Esophagus squamous epithelium (tissue), 5 donors: ENCODE measurements around the gene CRADD. TPM values are rescaled to one million over a fixed set of nuclear protein-coding genes. Genes with fewer than 3 reads are reported as not detected.

Source experiments
- DNase-seq: peaks from one replicate; lab custom pipeline; 2025; lab: John Stamatoyannopoulos, UW
- H3K27ac ChIP-seq, 4 donors: fragments of 200-600 bp; sonication (generic); one replicate each; pipeline ENCODE4 v1.5.1; 2016 to 2019; ENCODE audit warnings: mild to moderate bottlenecking in 1 of 4
- H3K27me3 ChIP-seq, 4 donors: fragments of 200-600 bp; sonication (generic); 1 replicate in 3 of 4; 2 replicates in 1 of 4; pipeline versions ENCODE4 v1.5.1 to v1.6.0; 2017 to 2021; ENCODE audit warnings: antibody characterized with exemption in 1 of 4
- H3K36me3 ChIP-seq, 3 donors: fragments of 200-600 bp; sonication (generic); one replicate each; pipeline ENCODE4 v1.5.1; 2016 to 2019
- H3K4me1 ChIP-seq, 3 donors: fragments of 200-600 bp; sonication (generic); one replicate each; pipeline ENCODE4 v1.5.1; 2017 to 2019
- H3K4me3 ChIP-seq, 4 donors: fragments of 200-600 bp; sonication (generic); 1 replicate in 3 of 4; 2 replicates in 1 of 4; pipeline ENCODE4 v1.5.1; 2016 to 2019; ENCODE audit warnings: mild to moderate bottlenecking in 2 of 4, moderate library complexity in 1 of 4
- H3K9me3 ChIP-seq, 3 donors: fragments of 200-600 bp; sonication (generic); one replicate each; pipeline ENCODE4 v1.5.1; 2016 to 2019
- CTCF ChIP-seq, 6 experiments: fragments of 450-650 bp in 4 of 6; fragments of 200-600 bp in 2 of 6; sonication (generic) in 2 of 6; IDR thresholded peaks; one replicate each; pipeline ENCODE4 v1.5.1; 2016 to 2019; ENCODE audit warnings: antibody characterized with exemption in 6 of 6, mild to moderate bottlenecking in 4 of 6, moderate library complexity in 4 of 6
- POLR2A ChIP-seq, 4 donors: fragments of 450-650 bp; IDR thresholded peaks; one replicate each; pipeline ENCODE4 v1.6.1; 2017; ENCODE audit warnings: antibody characterized with exemption in 4 of 4, mild to moderate bottlenecking in 4 of 4, moderate library complexity in 3 of 4
- WGBS, 2 donors: methylation state at CpG; one replicate each; pipeline ENCODE4 v1.1.5; 2018; 5-methylcytosine and 5-hydroxymethylcytosine counted together
- intact Hi-C: fragments of 100-400 bp; cut with DNase I; formaldehyde crosslinking; loops from one replicate; pipeline ENCODE4 v1.15.0; 2022
- total RNA-seq, 4 donors: library from RNA; depleted of rRNA; stranded (reverse); fragments of >200 nt; gene quantifications; one replicate each; pipeline ENCODE4 v1.1.0, GENCODE V29; 2016
- donor health status: DM: yes; HTN: yes; CAD: no.

CRADD gene
- total RNA-seq, 4 donors from 2014 or later: 20.2 to 22.9 (median 21.7) TPM

GRCh38 chr12:93852173-93852591, 175.0 kb downstream of the CRADD start:
- H3K9me3 ChIP-seq: no peaks in the 10 kb centered on the region
- 88% methylated on average over 3 to 5 of the region's 8 CpGs for WGBS, 2 donors
- intact Hi-C loops: no loop called here

GRCh38 chr12:93853698-93854478, 176.7 kb downstream of the CRADD start:
- H3K27ac ChIP-seq: no peak overlapping the region
- no peaks in the 10 kb centered on the region for H3K9me3 ChIP-seq
- H3K4me1 ChIP-seq: peaks cover 0 to 3% (median 0%) of the 10 kb centered on the region in 3 donors
- WGBS, 2 donors: 83 to 84% methylated on average over 14 to 15 of the region's 17 CpGs
- DNase-seq: no peak
- intact Hi-C loops: no loop called here
- H3K36me3 ChIP-seq: no peaks in the 10 kb centered on the region
- TF ChIP-seq CTCF (IDR thresholded peaks at IDR 0.05): no peak
- no peak for TF ChIP-seq POLR2A (IDR thresholded peaks at IDR 0.05)
- no peaks in the 10 kb centered on the region for H3K27me3 ChIP-seq
- no peak overlapping the region for H3K4me3 ChIP-seq

More at GRCh38 chr12:93852173-93852591, 175.0 kb downstream of the CRADD start:
- Histone ChIP-seq H3K4me1 (no peaks in the 10 kb centered on the region), H3K27ac (no peak overlapping the region), H3K36me3 (no peaks in the 10 kb centered on the region), H3K27me3 (no peaks in the 10 kb centered on the region), H3K4me3 (no peak overlapping the region)
- DNase-seq: no peak
- TF ChIP-seq POLR2A (IDR thresholded peaks at IDR 0.05) (no peak), CTCF (IDR thresholded peaks at IDR 0.05) (no peak)

- WGBS, 2 donors: 72 to 96% methylated on average over 4 of the region's 4 CpGs
- no peak overlapping the region for H3K27ac ChIP-seq
- no peaks in the 10 kb centered on the region for H3K36me3 ChIP-seq
- no peak for TF ChIP-seq CTCF (IDR thresholded peaks at IDR 0.05)
- TF ChIP-seq POLR2A (IDR thresholded peaks at IDR 0.05): no peak
- no peak for DNase-seq
- no peak overlapping the region for H3K4me3 ChIP-seq
- no peaks in the 10 kb centered on the region for H3K9me3 ChIP-seq
- H3K4me1 ChIP-seq: peaks cover 0 to 3% (median 0%) of the 10 kb centered on the region in 3 donors
- no peaks in the 10 kb centered on the region for H3K27me3 ChIP-seq
- intact Hi-C loops: no loop called here
Measured at GRCh38 chr12:93855261-93855660, 178.1 kb downstream of the CRADD start.

GRCh38 chr12:93856611-93857010, 179.4 kb downstream of the CRADD start:
- intact Hi-C loops: no loop called here
- H3K4me1 ChIP-seq: peaks cover 0 to 3% (median 0%) of the 10 kb centered on the region in 3 donors
- DNase-seq: no peak

More at GRCh38 chr12:93856611-93857010, 179.4 kb downstream of the CRADD start:
- no peaks in the 10 kb centered on the region for H3K36me3 ChIP-seq
- no peak for TF ChIP-seq CTCF (IDR thresholded peaks at IDR 0.05)
- no peak for TF ChIP-seq POLR2A (IDR thresholded peaks at IDR 0.05)
- H3K9me3 ChIP-seq: no peaks in the 10 kb centered on the region
- no peaks in the 10 kb centered on the region for H3K27me3 ChIP-seq
- no peak overlapping the region for H3K27ac ChIP-seq
- H3K4me3 ChIP-seq: no peak overlapping the region
